Glutamatergic neuron (in vitro differentiated cells): Measurements from ENCODE around the gene SIGLEC7. TPM values are rescaled to one million over a fixed set of nuclear protein-coding genes. Genes with fewer than 3 reads are reported as not detected.

Source experiments
- DNase-seq: peaks from one replicate; pipeline ENCODE4 v3.0.0; 2022
- H3K27ac Mint-ChIP-seq: one replicate; pipeline ENCODE4 v1.8.0; 2020; ENCODE audit warnings: mild to moderate bottlenecking, mixed read lengths, inconsistent platforms; ENCODE audit not compliant: unreplicated experiment
- H3K27me3 Mint-ChIP-seq: one replicate; pipeline ENCODE4 v1.8.0; 2020; ENCODE audit warnings: mild to moderate bottlenecking, moderate library complexity, mixed read lengths, inconsistent platforms; ENCODE audit not compliant: unreplicated experiment
- H3K36me3 Mint-ChIP-seq: one replicate; pipeline ENCODE4 v1.8.0; 2020; ENCODE audit warnings: mild to moderate bottlenecking, mixed read lengths, inconsistent platforms; ENCODE audit not compliant: unreplicated experiment
- H3K4me1 Mint-ChIP-seq: one replicate; pipeline ENCODE4 v1.8.0; 2020; ENCODE audit warnings: mild to moderate bottlenecking, low read depth, mixed read lengths, inconsistent platforms; ENCODE audit not compliant: unreplicated experiment
- H3K4me3 Mint-ChIP-seq: one replicate; pipeline ENCODE4 v1.8.0; 2020; ENCODE audit warnings: mild to moderate bottlenecking, mixed read lengths, inconsistent platforms; ENCODE audit not compliant: unreplicated experiment
- H3K9me3 Mint-ChIP-seq: one replicate; pipeline ENCODE4 v1.8.0; 2020; ENCODE audit warnings: mild to moderate bottlenecking, moderate library complexity, mixed read lengths, inconsistent platforms; ENCODE audit not compliant: unreplicated experiment
- total RNA-seq: library from RNA; stranded (reverse); fragmentation: NEBNext Ultra II Directional; extraction: Animal tissue kit (Norgen Biotek cat#: 25700); gene quantifications from one replicate; pipeline ENCODE4 v1.2.1, GENCODE V29; 2021; ENCODE audit not compliant: unreplicated experiment
- TF ChIP-seq, protein P1 (sequence below): fragments of 200-600 bp; sonication (generic); IDR thresholded peaks from one replicate; pipeline ENCODE4 v1.5.0; 2021; ENCODE audit not compliant: partially characterized antibody, unreplicated experiment

The SIGLEC7 gene
- total RNA-seq, 1 donor from 2014 or later: not detected

DNA sequence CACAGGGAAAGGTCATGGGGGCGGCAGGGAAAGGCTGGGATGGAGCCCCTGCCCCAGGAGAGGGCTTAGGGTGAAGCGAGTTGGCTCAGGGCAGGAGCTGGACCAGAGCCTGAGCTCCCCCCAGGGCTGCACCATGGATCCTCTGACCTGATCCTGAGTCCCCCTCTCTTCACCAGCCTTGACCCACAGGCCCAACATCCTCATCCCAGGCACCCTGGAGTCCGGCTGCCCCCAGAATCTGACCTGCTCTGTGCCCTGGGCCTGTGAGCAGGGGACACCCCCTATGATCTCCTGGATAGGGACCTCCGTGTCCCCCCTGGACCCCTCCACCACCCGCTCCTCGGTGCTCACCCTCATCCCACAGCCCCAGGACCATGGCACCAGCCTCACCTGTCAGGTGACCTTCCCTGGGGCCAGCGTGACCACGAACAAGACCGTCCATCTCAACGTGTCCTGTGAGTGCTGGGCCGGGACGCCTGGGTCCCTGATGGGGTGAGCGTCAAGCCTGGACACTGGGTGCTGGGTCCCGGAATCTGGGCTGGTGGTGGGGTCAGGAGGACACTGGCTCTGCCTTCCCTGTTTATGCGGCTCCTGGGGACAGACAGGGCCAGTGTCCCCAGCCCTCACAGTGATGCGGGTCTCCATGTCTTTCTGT lies 16.6 kb upstream of the SIGLEC7 start:
- TF ChIP-seq, protein P1, sequence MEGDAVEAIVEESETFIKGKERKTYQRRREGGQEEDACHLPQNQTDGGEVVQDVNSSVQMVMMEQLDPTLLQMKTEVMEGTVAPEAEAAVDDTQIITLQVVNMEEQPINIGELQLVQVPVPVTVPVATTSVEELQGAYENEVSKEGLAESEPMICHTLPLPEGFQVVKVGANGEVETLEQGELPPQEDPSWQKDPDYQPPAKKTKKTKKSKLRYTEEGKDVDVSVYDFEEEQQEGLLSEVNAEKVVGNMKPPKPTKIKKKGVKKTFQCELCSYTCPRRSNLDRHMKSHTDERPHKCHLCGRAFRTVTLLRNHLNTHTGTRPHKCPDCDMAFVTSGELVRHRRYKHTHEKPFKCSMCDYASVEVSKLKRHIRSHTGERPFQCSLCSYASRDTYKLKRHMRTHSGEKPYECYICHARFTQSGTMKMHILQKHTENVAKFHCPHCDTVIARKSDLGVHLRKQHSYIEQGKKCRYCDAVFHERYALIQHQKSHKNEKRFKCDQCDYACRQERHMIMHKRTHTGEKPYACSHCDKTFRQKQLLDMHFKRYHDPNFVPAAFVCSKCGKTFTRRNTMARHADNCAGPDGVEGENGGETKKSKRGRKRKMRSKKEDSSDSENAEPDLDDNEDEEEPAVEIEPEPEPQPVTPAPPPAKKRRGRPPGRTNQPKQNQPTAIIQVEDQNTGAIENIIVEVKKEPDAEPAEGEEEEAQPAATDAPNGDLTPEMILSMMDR: no peak
- Mint-ChIP-seq H3K4me1 (peaks cover 10% of the 10 kb centered on the region), H3K9me3 (peaks cover 3% of the 10 kb centered on the region)

DNA sequence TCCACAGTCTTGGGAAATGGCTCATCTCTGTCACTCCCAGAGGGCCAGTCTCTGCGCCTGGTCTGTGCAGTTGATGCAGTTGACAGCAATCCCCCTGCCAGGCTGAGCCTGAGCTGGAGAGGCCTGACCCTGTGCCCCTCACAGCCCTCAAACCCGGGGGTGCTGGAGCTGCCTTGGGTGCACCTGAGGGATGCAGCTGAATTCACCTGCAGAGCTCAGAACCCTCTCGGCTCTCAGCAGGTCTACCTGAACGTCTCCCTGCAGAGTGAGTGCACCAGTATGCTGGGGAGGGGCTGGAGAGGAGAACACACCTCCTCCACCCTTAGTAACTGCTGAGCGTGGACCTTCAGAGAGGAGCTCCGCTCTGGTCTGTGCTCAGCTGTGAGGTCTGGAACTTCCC lies 15.1 kb upstream of the SIGLEC7 start:
- Mint-ChIP-seq H3K4me3 (no peak overlapping the region), H3K36me3 (no peaks in the 10 kb centered on the region), H3K27me3 (peaks cover 9% of the 10 kb centered on the region), H3K27ac (no peak overlapping the region), H3K9me3 (peaks cover 6% of the 10 kb centered on the region), H3K4me1 (peaks cover 17% of the 10 kb centered on the region)
- TF ChIP-seq, protein P1: no peak
- no peak for DNase-seq

More for the DNA sequence above, 16.6 kb upstream of the SIGLEC7 start:
- Mint-ChIP-seq H3K27ac (no peak overlapping the region), H3K4me3 (no peak overlapping the region), H3K36me3 (no peaks in the 10 kb centered on the region), H3K27me3 (peaks cover 9% of the 10 kb centered on the region)
- no peak for DNase-seq

DNA sequence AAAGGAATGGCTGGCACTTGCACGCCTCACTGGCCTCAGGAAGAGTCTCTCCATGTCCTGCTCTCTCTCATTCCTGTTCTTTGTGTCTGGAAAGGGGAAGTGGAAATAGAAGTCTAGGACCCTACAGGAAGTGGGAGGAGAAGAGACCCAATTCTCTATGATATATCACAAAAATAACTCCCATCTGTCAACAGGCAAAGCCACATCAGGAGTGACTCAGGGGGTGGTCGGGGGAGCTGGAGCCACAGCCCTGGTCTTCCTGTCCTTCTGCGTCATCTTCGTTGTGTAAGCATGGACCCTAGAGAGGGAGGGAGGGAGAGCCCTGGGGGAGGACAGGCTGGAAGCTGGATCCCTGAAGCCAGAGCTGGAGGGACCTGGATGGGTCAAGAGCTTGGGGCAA lies 14.3 kb upstream of the SIGLEC7 start:
- Mint-ChIP-seq H3K36me3 (no peaks in the 10 kb centered on the region), H3K4me1 (peaks cover 24% of the 10 kb centered on the region), H3K27ac (no peak overlapping the region), H3K27me3 (peaks cover 9% of the 10 kb centered on the region), H3K4me3 (no peak overlapping the region), H3K9me3 (peaks cover 11% of the 10 kb centered on the region)
- TF ChIP-seq, protein P1: no peak
- DNase-seq: no peak

DNA sequence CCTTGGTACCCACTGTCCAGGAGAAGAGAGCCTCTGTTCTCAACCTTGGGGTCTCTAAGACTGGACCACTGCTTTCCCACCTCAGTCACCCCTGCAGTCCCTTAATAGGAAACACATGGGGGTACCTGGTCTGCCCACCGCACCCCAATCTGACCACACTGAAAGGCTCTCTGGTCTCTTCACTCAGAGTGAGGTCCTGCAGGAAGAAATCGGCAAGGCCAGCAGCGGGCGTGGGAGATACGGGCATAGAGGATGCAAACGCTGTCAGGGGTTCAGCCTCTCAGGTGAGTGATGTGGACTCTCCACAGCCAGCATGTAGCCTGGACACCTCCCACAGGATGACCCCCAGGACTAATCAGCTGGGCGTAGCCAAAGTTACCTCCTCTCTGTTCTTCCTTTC lies 13.9 kb upstream of the SIGLEC7 start:
- peaks cover 9% of the 10 kb centered on the region for H3K27me3 Mint-ChIP-seq
- peaks cover 23% of the 10 kb centered on the region for H3K4me1 Mint-ChIP-seq
- H3K36me3 Mint-ChIP-seq: no peaks in the 10 kb centered on the region
- DNase-seq: no peak
- H3K9me3 Mint-ChIP-seq: peaks cover 11% of the 10 kb centered on the region
- H3K27ac Mint-ChIP-seq: no peak overlapping the region
- no peak overlapping the region for H3K4me3 Mint-ChIP-seq
- TF ChIP-seq, protein P1: no peak

DNA sequence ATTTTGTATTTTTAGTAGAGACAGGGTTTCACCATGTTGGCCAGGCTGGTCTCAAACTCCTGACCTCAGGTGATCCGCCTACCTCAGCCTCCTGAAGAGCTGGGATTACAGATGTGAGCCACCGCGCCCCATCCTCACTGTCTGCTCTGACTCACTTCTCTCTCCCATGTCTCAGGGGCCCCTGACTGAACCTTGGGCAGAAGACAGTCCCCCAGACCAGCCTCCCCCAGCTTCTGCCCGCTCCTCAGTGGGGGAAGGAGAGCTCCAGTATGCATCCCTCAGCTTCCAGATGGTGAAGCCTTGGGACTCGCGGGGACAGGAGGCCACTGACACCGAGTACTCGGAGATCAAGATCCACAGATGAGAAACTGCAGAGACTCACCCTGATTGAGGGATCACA lies 12.4 kb upstream of the SIGLEC7 start:
- Mint-ChIP-seq H3K36me3 (no peaks in the 10 kb centered on the region), H3K27me3 (peaks cover 7% of the 10 kb centered on the region), H3K27ac (no peak overlapping the region), H3K4me1 (peaks cover 19% of the 10 kb centered on the region), H3K9me3 (peaks cover 11% of the 10 kb centered on the region), H3K4me3 (no peak overlapping the region)
- DNase-seq: no peak
- TF ChIP-seq, protein P1: no peak
